Cortex of kidney (tissue), 1 donor: ENCODE measurements around the gene HSPB6.

Source experiments
- DNase-seq: peaks from one replicate; lab custom pipeline; 2025; lab: John Stamatoyannopoulos, UW

The HSPB6 gene

DNA sequence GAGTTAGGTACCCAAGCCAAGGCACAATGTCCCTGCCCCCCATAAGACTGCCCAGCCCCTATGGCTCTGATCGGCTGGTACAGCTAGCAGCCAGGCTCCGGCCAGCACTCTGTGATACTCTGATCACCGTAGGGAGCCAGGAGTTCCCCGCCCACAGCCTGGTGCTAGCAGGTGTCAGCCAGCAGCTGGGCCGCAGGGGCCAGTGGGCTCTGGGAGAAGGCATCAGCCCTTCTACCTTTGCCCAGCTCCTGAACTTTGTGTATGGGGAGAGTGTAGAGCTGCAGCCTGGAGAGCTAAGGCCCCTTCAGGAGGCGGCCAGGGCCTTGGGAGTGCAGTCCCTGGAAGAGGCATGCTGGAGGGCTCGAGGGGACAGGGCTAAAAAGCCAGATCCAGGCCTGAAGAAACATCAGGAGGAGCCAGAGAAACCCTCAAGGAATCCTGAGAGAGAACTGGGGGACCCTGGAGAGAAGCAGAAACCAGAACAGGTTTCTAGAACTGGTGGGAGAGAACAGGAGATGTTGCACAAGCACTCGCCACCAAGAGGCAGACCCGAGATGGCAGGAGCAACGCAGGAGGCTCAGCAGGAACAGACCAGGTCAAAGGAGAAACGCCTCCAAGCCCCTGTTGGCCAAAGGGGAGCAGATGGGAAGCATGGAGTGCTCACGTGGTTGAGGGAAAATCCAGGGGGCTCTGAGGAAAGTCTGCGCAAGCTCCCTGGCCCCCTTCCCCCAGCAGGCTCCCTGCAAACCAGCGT lies 42.1 kb downstream of the HSPB6 start:
- DNase-seq = no peak

DNA sequence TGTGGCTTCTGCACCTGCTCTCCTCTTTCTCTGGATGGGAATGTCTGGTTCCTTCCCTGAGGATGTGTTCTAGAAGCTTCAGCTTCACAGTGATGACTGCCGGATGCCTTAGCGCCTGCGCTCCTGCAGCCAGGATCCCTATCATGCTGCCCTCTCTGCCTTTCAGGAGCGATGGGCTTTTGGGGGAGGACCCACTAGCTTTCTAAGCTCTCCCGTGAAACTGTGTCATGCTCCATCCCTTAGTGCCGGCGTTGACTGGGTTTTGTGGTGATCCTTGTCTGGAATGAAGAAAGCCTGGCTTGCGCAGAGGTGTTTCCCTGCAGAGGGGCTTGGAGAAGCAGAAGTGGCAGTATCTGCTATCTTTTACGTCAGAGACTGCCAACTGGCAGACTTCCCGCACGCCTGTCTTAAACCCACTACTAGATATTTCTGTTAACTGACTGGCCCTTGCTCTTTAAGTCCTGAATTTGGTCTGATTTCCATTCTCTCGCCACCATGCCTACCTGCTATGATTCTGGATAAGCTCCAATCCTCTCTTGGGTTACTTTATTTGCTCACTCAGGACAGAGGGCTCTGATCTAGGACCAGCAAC lies 42.8 kb downstream of the HSPB6 start:
- DNase-seq = no peak

GRCh38 chr19:35713506-35713850 lies 43.4 kb downstream of the HSPB6 start:
- DNase-seq = no peak

DNA sequence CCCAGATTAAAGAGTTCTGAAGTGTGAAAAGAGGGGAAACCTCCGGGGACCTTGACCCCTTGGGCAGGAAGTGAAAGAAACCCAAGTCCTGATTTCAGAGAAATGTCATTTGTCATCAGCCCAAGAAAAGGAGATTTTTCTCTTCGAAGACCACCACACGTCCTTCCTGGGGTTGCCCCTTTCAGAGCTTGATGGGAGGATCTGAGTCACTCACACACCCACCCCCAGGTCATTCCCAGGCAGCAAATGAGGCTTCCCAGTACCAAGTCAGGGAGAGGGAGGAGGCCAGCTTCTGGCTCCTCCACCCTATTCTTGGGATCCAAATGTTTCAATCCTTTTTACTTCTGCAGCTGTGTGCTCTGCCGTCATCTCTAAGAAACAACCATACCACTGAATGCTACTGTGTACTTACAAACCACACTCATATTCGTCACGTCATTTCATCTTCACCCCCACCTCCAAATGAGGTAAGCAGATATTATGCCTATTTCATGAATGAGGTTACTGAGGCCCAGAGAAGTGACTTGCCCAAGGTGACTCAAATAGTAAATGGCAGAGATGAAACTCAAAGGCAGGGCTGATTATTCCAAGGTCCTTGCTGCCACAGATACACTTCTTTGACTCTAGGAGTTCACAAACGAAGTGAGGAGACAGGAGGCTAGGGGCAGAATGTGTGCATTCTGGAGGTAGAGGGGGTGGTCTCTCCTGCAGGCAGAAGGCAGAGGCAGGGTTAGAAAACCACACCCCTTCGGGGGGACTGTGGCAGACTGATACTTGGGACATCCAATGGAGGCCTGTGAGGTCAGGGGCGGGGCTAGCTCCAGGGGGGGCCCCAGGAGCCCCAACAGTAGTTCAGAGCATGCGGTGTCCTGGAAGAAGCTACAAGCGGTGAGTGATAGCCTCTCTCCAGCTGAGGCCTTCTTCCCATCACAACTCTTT lies 44.0 kb downstream of the HSPB6 start:
- DNase-seq = no peak

GRCh38 chr19:35710784-35711723 lies 45.8 kb downstream of the HSPB6 start:
- DNase-seq = no peak

DNA sequence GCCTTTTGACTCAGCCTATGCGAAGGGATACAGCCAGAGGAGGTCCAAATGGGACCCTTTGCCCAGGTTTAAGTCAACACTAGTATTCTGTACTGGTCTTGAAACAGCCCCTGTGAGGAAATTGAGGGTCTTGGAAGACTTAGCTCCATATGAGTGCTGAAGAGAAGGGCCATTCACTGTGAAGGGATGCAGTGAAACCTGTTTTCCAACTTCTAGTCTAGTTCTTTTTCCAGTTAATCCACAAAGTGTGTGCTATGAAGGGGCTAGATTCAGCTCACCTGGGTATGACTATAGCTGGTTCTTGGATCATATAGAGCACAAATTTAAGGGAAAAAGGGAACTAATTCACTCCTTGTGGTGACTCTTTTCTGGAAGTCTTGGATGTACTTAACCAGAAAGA lies 48.4 kb downstream of the HSPB6 start:
- DNase-seq = no peak
